ENCODE measurements around the gene RAPGEF1. TPM values are rescaled to one million over a fixed set of nuclear protein-coding genes. Genes with fewer than 3 reads are reported as not detected.

RAPGEF1 gene
- total and polyA plus RNA-seq, 10 donors: 16.9 to 137 (median 104) TPM

DNA sequence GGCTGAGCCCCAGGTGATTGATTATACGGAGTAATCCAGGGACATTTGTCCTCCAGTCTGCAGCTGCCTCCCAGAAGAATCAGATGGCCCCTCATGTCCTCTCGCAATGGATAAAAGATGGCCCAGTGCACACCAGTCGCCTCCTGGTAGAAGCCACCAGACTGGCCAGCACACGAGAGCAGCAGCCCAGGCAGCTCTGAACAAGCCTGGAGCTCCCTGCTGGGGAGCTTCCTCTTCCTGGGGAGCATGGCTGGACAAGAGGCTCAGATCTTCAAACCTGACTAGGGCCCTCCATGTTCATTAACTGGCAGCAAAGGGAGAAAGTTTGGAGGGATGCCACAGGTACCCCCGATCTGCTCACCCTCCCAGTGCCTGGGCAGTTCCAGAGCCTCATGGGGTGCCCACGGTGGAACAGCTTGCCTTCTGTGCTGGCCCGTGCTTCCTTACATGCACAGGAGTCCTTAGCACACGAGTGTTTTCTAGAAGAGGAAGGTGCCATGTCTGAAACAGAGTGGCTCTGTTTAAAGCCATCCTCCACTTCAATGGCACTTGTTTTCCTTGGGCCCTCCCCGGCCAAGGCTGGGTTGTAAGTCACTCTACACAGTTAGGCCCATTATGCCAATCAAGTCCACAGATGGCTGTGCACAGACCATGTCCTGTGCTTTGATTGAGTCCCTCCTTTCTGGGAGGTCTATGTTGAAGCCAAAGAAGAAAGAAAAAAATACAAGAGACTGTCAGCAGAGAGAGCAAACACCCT lies 118.9 kb downstream of the RAPGEF1 start:
- H3K4me1 ChIP-seq: peaks cover 0 to 74% (median 36%) of the 10 kb centered on the region in 6 donors
- peak overlapping the region in 7 of 8 donors; percentile 34 to 89 (median 79) for H3K27ac ChIP-seq
- H3K4me3 ChIP-seq: no peak overlapping the region
- H3K36me3 ChIP-seq: peaks cover 3 to 100% (median 81%) of the 10 kb centered on the region in 6 donors
- intact Hi-C loops (cut with DNase I; ENCODE audit: low total_unique reads): no loop called here
- DNase-seq: no peak
- no peaks in the 10 kb centered on the region for H3K9me3 ChIP-seq
- H3K27me3 ChIP-seq (replicated peaks in 1 of 7): no peaks in the 10 kb centered on the region
- no peak for TF ChIP-seq POLR2A (IDR thresholded peaks at IDR 0.05)
- TF ChIP-seq, protein P1, sequence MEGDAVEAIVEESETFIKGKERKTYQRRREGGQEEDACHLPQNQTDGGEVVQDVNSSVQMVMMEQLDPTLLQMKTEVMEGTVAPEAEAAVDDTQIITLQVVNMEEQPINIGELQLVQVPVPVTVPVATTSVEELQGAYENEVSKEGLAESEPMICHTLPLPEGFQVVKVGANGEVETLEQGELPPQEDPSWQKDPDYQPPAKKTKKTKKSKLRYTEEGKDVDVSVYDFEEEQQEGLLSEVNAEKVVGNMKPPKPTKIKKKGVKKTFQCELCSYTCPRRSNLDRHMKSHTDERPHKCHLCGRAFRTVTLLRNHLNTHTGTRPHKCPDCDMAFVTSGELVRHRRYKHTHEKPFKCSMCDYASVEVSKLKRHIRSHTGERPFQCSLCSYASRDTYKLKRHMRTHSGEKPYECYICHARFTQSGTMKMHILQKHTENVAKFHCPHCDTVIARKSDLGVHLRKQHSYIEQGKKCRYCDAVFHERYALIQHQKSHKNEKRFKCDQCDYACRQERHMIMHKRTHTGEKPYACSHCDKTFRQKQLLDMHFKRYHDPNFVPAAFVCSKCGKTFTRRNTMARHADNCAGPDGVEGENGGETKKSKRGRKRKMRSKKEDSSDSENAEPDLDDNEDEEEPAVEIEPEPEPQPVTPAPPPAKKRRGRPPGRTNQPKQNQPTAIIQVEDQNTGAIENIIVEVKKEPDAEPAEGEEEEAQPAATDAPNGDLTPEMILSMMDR (IDR thresholded peaks at IDR 0.05 in 8 of 11, conservative IDR thresholded peaks at IDR 0.05 in 3 of 11): no peak
- TF ChIP-seq POLR2AphosphoS5 (IDR thresholded peaks at IDR 0.05): no peak
- 81 to 93% (median 89%) methylated on average over 7 to 9 of the region's 9 CpGs for WGBS, 5 donors

DNA sequence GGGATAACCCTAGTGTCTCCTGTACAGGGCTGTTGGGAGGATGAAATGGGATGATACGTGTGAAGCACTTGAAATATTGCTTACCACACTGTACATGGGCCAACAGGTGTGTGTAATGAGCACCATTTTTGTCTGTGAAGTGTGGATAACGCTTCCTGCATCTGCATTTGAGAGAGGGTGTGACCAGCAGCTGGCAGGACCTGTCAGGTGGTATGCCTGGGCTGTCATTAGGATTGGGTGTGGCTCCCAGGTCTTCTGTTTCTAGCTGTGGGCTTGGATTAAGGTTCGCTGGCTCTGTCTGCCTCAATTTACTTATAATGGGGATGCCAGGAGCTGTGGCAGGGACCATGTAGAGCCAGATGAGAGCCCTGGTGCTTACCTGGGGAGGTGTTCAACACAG lies 120.2 kb downstream of the RAPGEF1 start:
- no peak overlapping the region for H3K4me3 ChIP-seq
- peak overlapping the region in 2 of 8 donors; percentile 86 to 89 for H3K27ac ChIP-seq
- peaks cover 0 to 61% (median 34%) of the 10 kb centered on the region in 6 donors for H3K4me1 ChIP-seq
- H3K36me3 ChIP-seq: peaks cover 0 to 100% (median 81%) of the 10 kb centered on the region in 6 donors
- 88 to 98% (median 90%) methylated on average over 3 of the region's 3 CpGs for WGBS, 5 donors
- H3K9me3 ChIP-seq: no peaks in the 10 kb centered on the region
- TF ChIP-seq POLR2AphosphoS5 (IDR thresholded peaks at IDR 0.05) (no peak), POLR2A (IDR thresholded peaks at IDR 0.05) (no peak)
- TF ChIP-seq, protein P1 (IDR thresholded peaks at IDR 0.05 in 8 of 11, conservative IDR thresholded peaks at IDR 0.05 in 3 of 11): no peak
- intact Hi-C loops (cut with DNase I; ENCODE audit: low total_unique reads): no loop called here
- H3K27me3 ChIP-seq (replicated peaks in 1 of 7): no peaks in the 10 kb centered on the region
- no peak for DNase-seq

DNA sequence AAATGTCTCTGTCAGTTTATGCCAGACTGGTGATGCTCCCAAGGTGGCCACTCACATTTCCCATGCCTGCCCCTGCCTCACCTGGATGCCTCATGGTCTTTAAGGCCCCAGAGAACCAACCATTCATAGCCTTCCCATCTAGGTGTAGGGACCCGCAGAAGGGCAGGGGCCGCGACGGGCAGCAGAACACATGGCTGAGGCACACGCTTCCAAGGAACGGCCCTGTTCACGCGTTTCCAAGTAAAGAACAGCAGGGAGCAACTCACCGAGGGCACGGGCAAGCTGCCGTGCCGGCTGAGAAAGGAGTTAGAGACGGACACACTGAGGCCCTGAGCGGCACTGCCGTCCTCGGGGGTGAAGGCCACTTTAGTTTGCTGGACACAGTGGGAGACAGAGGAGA lies 121.1 kb downstream of the RAPGEF1 start:
- peak; percentile 4 to 55 (median 26) for TF ChIP-seq POLR2AphosphoS5 (IDR thresholded peaks at IDR 0.05)
- TF ChIP-seq, protein P1 (IDR thresholded peaks at IDR 0.05 in 8 of 11, conservative IDR thresholded peaks at IDR 0.05 in 3 of 11): no peak
- Histone ChIP-seq H3K27ac (peak overlapping the region in 1 of 8 donors; percentile 89), H3K36me3 (peaks cover 0 to 100% (median 79%) of the 10 kb centered on the region in 6 donors), H3K4me3 (no peak overlapping the region), H3K4me1 (peaks cover 0 to 52% (median 27%) of the 10 kb centered on the region in 6 donors), H3K9me3 (no peaks in the 10 kb centered on the region), H3K27me3 (replicated peaks in 1 of 7) (no peaks in the 10 kb centered on the region)
- 95 to 98% (median 97%) methylated on average over 16 of the region's 16 CpGs for WGBS, 5 donors
- intact Hi-C loops (cut with DNase I; ENCODE audit: low total_unique reads): no loop called here
- DNase-seq: no peak

DNA sequence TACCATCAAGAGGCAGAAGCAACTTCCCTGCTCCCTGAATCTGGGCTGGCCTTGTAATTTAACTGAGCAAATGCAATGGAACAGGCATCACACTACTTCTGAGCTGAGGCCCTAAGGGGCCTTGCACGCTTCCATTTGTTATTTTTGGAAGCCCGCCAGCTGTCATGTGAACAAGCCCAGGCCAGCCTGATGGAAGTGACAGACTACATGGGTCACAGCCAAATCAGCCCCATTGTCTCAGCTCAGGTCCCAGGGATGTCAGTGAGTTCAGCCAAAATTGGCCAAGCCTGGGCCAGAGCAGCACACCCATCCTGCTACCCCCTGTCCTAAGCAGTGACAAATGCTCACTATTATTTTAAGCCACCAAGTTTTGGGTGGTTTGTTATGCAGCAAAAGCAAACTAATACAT lies 121.8 kb downstream of the RAPGEF1 start:
- WGBS, 5 donors: 71 to 85% (median 76%) methylated on average over 2 of the region's 2 CpGs
- peaks cover 0 to 100% (median 78%) of the 10 kb centered on the region in 6 donors for H3K36me3 ChIP-seq
- H3K4me1 ChIP-seq: peaks cover 0 to 45% (median 24%) of the 10 kb centered on the region in 6 donors
- no peak for DNase-seq
- no peaks in the 10 kb centered on the region for H3K9me3 ChIP-seq
- peak overlapping the region in 2 of 8 donors; percentile 14 to 89 for H3K27ac ChIP-seq
- H3K27me3 ChIP-seq (replicated peaks in 1 of 7): no peaks in the 10 kb centered on the region
- intact Hi-C loops (cut with DNase I; ENCODE audit: low total_unique reads): no loop called here
- no peak overlapping the region for H3K4me3 ChIP-seq
- peak in 2 of 3 donors; percentile 17 to 19 for TF ChIP-seq POLR2AphosphoS5 (IDR thresholded peaks at IDR 0.05)
- TF ChIP-seq, protein P1 (IDR thresholded peaks at IDR 0.05 in 8 of 11, conservative IDR thresholded peaks at IDR 0.05 in 3 of 11): no peak

All from spleen (tissue), 11 donors.